Stimulated activated CD4-positive, alpha-beta T cell treated with anti-CD3 and anti-CD28 coated beads, Interleukin-1b, Interleukin-23, amount 100 ng/mL, for 1 hour (primary cell): ENCODE measurements around the gene CLECL1.

Source experiments
- DNase-seq, 2 donors: peaks; one replicate each; pipeline ENCODE4 v3.0.0-alpha.2; 2020; ENCODE audit warnings: low read depth in 2 of 2

CLECL1 gene

DNA sequence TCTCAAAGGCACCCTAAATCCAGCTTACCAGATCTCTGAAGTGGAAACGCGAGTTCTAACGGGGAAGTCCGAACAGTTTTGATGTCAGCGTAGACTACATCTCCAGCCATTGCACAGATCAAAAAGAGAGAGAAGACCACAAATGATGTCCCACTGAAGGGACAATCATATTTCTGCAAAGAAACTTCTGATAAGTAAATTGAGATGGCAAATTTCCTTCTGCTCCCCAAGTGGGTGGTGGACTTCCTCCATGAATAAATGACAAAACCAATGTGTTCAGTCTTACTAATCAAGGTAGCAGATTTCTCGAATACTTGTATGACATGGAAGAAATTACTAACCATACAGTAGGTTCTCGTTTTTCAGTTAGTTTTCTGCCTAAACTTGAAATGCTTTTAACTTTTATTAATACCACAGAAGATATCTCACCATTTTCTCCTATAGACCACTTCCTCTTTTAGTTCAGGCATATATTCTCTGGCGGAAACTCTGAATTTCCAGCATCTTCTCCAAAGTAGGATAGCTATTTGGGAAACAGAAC, at the start of gene CLECL1:
TSS of gene CLECL1 (minus strand) at position 177 of the 541 bp plus-strand sequence.
- no peak for DNase-seq

DNA sequence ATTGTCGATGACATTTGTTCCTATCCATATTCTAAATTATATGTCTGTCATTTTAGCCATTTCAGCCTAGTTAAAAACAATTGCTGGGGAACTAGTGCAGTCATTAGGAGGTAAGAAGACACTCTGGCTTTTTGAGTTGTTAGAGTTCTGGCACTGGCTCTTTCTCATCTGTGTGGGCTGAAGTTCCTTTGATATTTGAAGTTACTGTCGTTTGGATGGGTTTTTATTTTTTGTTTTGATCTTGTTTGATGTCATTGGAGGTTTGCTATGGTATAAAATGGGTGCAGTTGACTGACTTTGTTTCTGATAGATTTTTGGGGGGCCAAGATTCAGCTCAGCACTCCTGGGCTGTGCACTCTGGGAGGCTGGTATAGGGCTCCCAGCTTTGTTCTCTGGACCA, 48.5 kb upstream of the CLECL1 start:
- no peak for DNase-seq

DNA sequence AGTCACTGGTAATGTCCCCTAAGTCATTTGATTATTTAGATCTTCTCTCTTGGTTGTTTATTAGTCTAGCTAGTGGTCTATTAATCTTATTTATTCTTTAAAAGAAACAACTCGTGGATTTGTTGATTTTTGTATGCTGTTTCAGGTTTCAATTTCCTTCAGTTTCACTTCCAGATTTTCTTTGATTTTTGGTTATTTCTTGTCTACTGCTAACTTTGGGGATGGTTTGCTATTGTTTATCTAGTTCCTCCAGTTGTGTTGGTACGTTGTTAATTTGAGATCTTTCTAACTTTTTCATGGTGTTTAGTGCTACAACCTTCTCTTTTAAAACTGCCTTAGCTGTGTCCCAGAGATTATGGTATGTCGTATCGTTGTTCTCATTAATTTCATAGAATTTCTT, 46.3 kb upstream of the CLECL1 start:
- no peak for DNase-seq

DNA sequence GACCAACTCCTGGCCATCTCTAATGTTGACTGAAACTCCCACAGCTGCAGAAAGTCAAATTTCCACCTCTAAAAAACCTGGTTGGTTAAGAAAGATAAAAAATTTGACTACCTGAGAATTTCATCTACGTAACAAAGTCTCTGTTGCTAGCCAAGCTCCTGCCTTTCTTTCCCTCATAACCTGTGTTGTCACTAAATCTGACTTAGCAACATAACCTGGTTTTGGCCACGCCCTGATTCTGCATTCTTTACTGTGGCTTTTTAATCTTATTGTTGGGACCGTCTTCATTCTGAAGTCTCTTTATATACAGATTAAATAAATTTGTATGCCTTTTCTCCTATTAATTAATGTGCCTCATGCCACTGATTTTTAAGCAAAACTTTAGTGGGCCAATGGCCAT, 43.9 kb upstream of the CLECL1 start:
- DNase-seq: no peak

DNA sequence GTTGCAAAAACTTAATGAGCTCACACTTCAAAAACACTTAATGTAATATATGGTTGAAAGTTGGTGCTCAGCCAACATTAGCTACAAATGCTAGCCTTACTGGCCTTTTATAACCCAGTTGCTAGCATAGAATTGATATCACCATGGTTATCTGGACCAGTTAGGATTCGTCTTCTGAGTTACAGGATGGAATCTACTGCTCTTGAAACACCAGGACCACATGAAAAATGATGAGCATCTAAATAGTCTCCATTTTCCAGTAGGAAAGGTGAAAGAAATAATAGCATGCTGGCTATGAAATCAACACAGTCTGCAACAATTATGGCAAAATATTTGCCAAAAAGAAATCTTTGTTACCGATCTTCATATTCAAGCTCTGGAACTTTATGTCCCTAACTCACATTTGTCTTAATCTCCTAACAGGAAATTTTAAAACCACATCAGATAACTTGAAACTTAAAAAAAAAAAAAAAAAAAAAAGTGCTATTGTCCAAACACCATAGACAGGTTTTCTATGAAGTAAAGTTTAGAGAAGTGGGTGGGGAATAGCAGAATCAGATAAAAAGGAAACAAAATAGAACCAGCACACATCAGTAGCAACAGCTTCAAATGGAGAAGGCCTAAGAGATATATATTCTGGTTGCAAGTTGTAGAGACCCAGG, 40.5 kb upstream of the CLECL1 start:
- DNase-seq: no peak

DNA sequence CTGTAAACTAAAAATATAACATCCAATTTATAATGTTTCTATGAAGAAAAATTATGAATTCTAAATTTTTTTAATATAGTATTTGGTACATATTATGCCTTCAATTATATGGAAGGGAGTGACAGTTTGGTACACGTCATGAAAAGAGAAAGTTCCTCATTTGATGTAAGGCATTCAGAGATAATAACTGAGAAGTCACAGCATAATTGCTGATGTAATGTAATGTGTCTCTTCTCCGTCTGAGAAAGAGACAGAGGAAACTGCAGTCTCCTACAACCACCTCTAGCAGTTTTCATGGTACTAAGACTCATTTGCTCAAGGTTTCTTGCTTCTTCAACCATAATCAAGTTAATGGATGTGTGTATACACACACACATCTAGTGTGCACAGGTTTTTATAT, 30.1 kb upstream of the CLECL1 start:
- no peak for DNase-seq

DNA sequence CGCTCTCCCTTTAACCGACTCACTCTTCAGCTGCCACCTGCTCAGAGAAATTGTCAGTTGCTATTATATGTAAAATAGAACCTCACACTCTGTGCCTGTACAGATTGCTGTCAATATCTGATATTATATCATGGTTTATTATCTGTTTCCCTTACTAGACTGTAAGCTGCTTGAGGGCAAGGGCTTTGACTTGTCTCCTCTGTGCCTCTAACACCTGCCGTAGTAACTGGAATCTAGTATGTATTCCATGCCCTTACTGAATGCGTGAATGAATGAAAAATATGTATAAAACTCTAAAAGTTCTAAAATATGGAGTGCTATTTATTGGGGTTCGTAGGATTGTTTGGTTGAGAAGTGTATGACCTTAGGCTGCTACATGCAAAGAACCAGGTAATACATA, 29.5 kb upstream of the CLECL1 start:
- DNase-seq: no peak

DNA sequence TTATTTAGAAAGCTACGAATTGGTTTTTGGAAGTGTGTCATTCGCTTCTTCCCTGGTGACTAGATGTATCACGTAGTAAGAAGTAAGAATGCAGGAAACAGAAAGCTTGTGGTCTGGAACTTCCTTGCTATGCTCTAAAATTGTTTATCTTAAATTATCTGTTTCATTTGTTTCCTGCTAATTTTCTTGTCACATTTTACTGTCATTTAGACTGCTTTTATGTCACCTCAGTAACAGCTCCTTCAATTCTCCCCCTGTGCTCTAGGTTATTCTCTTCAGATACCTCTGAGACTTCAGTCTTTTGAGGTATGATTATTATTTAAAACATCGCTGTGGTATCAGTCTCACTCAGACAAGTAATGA, 28.5 kb upstream of the CLECL1 start:
- no peak for DNase-seq

DNA sequence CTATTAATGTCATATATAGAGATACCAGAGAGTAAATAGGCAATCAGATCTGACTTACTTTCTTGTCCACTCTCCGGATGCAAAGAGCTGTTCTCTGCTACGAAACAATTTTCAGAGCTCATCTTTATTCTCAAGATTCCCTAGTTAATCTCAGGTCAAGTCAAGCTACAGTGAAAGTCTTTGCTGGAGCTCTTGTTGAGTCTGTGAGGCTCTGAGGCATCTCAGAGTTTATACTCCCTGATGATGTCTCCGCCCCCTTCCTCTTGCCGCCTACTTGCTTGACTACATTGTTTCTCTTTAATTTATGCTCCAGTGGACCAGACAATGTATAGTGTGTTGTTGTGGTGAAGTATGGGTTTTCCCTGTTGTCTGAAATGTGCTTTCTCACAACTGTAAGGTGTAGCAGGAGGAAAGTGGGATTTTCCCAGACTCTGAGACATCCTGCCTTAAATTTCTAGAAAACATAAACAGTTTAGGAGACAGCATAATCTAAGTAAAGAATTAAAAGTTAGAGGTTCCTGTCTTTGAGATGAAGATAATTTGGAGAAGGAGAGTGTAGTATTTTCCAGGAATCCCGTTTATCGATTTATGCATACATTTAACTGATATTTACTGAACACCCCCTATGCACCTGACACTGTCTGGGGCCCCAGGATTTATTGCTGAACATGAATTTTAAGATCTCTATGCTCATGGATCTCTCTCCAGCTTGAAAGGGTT, 28.0 kb upstream of the CLECL1 start, which contains the start of gene CD69:
TSS of gene CD69 (minus strand) at position 203 of the 720 bp plus-strand sequence. CDS start at position 122, 81 bp downstream.
- DNase-seq: peak; percentile 52 to 70

DNA sequence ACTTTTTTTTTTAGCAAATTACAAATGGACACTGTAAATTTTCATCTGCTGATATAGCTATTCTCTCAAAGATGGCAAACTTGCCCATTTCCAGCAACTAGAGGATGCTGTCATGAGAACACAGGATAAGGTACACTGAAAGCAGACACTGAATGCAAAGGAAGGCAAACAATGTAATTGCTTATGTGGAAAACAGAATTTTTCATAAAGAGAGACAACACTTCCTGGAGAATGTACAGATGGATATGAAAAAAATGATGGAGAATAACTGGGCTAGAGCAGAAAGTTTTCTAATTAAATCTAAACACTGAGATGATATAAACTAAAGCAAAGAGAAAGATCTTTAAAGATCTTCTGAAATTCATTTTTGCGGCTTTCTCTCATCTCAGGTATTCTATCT, 27.2 kb upstream of the CLECL1 start:
- no peak for DNase-seq

DNA sequence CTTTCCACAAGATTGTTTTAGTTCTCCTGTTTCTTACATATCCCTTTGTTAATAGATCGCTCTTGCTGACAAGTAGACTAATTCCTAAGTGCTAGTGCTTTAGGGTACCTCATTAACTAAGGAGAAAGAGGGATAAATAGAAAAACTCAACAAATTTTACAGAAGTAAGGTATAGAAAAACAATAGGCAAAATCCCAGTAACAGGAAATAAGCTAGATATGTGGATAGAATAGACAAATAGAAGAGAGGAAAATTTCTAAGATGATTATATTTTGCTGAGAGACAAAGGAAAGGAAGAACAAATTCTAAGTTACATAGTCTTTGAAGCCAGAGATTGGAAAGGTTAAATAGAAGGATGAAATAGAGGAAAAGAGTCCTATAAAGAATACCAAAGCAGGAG, 26.8 kb upstream of the CLECL1 start:
- no peak for DNase-seq

DNA sequence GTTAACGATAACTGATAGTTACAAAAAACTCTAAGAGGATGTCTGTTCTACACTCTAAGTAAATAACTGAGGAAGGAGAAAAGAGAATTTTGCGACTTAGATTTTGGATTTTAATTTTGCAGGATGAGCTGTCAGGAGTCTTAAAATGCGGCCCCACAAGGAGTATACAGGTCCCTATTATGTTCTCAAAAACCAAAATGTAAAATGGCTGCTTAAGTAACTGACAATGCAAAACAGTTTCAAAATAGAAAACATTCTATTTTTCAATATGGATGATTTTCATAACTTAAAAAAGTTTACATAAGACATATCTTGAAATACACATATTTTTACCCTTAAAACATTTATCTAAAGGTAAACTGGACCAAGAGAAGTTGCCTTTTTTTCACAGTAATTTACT, 25.2 kb upstream of the CLECL1 start:
- no peak for DNase-seq

DNA sequence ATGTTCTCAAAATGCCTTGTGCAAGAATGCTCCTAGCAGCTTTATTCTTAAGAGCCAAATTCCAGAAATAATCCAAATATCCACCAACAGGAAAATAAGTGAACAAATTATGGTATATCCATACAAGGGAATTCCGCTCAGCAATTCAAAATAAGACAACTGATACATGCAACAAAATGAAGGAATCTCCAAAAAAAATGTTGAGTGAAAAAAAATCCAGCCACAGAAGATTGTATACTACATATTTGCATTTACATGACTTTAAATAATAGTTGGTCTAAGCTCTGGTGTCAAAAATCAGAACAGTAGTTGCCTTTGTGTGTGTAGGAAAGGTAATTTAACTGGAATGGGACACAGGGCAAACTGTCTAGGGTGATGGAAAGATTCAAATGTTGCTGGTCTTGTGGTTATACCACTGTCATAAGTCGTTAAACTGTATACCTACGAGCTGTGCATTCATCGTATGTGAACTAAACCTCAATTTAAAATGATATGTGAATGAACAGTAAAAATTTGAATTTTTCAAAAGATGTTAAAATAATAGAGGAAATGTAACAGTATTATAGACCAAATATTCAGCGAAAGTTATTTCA, 24.6 kb upstream of the CLECL1 start:
- no peak for DNase-seq

DNA sequence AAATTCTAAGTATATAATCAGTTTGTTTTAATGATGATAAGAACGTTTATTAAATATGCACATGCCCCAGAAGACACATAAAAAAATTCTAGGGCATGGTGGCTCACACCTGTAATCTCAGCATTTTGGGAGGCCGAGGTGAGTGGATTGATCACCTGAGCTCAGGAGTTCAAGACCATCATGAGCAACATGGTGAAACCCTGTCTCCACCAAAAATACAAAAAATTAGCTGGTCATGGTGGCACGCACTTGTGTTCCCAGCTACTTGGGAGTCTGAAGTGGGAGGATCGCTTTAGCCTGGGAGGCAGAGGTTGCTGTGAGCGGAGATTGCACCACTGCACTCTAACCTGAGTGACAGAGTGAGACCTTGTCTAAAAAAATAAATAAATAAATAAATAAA, 23.8 kb upstream of the CLECL1 start:
- no peak for DNase-seq

DNA sequence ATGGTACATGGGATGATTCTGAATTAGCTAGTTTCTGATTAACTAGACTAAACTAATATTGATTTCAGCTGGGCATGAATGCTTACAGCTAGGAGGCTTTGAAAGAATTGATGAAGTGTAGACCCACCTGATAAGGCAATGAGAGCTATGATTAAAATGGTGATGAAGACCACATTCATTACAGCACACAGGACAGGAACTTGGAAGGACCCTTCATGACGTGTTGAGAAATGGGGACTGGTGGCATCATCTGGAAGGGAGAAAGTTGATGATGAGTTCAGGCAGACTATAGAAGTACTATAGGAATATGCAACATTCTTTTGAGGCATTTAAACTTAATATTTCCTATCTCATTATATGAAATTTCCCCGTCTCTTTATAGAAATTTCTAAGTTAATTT, 23.3 kb upstream of the CLECL1 start:
- DNase-seq: no peak

DNA sequence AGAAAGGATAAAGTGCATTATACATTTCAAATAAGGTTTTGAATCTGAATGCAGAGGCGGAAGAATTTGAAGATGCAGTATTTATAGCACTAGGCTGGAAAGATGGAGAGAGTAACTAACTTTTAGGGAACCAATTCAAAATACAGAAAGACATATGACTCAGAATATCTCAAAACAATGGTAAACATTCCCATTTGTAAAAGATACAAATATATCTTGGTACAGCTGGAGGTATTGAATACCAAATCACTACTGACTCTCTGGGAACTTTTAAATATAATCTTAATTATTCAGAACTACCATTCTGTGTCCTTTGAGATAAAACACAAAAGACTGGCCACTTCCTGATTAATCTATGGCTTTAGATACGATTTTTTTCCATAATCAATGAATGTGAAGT, 22.7 kb upstream of the CLECL1 start:
- DNase-seq: no peak

DNA sequence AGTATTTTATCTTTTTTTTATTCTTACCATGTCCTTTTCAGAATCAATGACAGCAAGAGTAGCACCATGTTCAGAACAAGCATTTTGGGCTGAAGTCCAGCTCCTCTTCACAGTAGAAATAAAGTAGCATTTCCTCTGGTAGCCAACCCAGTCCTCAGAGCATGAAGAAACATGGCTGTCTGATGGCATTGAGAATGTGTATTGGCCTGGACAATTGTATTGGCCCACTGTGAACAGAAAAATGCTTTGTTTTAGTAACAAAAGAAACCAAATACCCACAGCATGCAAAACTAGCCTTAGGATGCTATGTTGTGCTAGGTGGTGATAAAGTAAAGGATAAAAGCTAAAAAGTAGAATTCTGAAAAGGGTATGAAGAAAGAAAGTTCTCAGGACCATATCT, 22.1 kb upstream of the CLECL1 start:
- DNase-seq: no peak

DNA sequence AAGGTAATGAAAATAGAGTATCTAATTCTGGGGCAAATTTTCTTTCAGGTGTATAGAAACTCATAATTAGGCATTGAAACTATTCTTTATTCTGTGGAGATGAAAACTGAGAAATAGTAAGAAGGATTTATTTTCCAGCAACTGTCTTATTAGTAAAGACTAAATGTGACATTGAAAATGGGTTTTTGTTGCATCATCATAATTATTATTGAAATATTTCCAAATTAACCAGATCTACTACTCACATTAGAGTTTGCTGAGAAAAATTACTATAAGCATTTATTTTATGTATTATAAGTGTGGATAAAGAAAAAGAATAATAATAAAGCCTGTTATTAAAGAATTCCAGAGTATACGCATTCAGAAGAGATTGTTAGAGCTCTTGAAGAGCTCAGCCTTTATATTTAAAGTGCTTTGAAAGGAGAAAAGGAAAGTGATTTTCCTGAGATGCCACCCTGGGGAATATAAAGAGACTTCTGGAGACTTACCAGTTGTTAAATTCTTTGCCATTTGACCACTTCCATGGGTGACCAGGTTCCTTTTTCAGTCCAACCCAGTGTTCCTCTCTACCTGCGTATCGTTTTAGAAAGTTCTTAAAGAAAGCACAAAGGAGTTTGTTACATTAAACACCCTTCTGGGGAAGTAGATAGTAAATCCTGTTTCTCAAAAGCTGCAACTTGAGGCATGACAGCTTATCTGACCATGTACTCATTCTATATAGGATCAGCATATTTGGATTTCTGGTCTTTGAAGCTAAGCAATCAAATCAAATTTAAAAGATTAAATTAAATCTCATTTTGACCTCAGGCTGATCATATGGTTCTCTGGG, 21.4 kb upstream of the CLECL1 start:
- no peak for DNase-seq

DNA sequence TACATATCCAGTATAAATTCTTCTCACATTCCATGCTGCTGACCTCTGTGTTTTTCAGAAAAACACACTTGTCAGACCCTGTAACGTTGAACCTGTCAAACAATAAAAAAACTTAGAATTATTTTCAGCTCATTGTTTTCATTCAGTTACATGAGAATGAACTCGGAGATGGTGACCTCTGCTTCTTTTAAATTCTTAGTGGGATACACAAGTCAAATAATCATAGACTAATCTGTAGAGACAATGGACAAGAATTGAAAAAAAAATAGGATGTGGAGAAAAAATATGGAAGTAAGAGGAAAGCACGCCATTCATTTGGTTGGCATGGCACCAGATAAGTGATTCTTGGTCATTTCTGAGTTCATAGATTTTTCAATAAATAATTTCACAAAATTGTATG, 20.6 kb upstream of the CLECL1 start:
- DNase-seq: no peak

DNA sequence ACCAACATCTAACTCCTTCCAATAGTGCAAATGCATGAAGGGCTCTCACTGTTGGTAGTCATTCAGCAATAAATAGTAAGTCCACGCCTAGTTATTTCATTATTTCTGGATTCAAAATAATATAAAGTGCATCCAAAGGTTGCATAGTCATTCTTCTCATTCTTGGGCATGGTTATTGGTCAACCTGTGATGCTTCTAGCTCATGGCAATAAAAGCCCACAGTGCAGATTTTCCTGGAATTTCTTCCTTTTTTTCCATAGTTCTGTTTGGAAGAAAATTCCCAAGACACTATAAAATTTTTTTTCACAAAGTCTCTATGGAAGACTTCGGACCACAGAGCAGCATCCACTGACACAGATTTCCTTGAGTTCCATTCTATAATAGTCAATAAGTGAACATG, 20.2 kb upstream of the CLECL1 start:
- DNase-seq: no peak

DNA sequence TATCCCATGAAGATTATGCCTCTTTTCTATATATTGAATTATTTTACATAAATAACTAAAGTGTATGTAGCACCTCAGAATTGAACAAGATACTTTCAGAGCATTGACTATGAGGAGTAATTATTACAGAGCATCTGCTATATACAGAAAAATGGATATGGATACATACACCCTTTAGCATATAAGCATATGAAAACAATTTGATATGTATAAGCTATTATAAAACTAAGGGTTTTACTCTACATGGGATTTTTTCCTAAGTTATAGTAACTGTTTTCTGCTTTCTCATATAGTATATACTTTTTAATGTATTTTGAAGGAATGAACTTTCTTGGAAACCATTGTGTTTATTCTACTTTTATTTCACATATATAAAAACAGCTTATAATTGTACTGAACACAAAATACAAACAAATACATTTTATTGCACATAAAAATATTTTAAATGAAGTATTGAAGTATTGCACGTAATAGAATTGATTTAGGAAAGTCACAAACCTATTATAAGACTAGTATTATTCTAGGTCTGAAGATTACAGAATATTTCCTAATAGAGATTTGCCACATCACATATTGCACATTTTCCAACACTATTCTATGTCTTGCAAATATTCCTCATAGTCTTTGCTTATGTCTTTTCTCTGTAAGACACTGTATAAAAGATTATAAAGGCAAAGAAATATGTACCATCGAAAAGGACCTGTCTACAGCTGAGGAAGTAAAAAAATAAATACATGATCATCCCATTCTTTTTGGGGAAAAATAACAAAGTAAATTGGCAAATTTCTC, 19.4 kb upstream of the CLECL1 start:
- DNase-seq: no peak
